Stomach (tissue), 9 donors: Measurements from ENCODE around the gene CHI3L1. TPM values are rescaled to one million over a fixed set of nuclear protein-coding genes. Genes with fewer than 3 reads are reported as not detected.

Experiments used
- DNase-seq, 2 donors: peaks; one replicate each; pipeline versions ENCODE4 v3.0.0 to v3.0.0-alpha.2; 2013 to 2019
- H3K27ac ChIP-seq, 5 donors: fragments of 200-600 bp in 4 of 5; sonication (generic) in 4 of 5; one replicate each; pipeline ENCODE4 v1.5.1; 2013 to 2019; ENCODE audit warnings: mild to moderate bottlenecking in 1 of 5, moderate library complexity in 1 of 5
- H3K27me3 ChIP-seq, 3 donors: fragments of 200-600 bp; sonication (generic); one replicate each; pipeline ENCODE4 v1.5.1; 2017 to 2019; ENCODE audit warnings: mixed run types in 1 of 3
- H3K36me3 ChIP-seq, 4 donors: fragments of 200-600 bp; sonication (generic); 1 replicate in 3 of 4; 2 replicates in 1 of 4; pipeline ENCODE4 v1.5.1; 2016 to 2019
- H3K4me1 ChIP-seq, 4 donors: fragments of 200-600 bp; sonication (generic); one replicate each; pipeline ENCODE4 v1.5.1; 2016 to 2019
- H3K4me3 ChIP-seq, 4 donors: fragments of 200-600 bp; sonication (generic) in 3 of 4; one replicate each; pipeline ENCODE4 v1.5.1; 2016 to 2019; ENCODE audit warnings: mild to moderate bottlenecking in 1 of 4
- H3K9me3 ChIP-seq, 4 donors: fragments of 200-600 bp; sonication (generic); one replicate each; pipeline ENCODE4 v1.5.1; 2016 to 2019
- CTCF ChIP-seq, 7 experiments: fragments of 450-650 bp in 4 of 7; fragments of 200-600 bp in 3 of 7; sonication (generic) in 3 of 7; IDR thresholded peaks; one replicate each; pipeline ENCODE4 v1.5.1; 2016 to 2019; ENCODE audit warnings: antibody characterized with exemption in 7 of 7, control low read depth in 2 of 7, mild to moderate bottlenecking in 1 of 7
- EP300 ChIP-seq: sonication (generic); formaldehyde crosslinking; IDR thresholded peaks from one replicate; pipeline ENCODE4 v1.6.1; 2017; ENCODE audit warnings: antibody characterized with exemption
- POLR2A ChIP-seq, 4 donors: fragments of 450-650 bp; IDR thresholded peaks; one replicate each; pipeline ENCODE4 v1.6.1; 2016; ENCODE audit warnings: antibody characterized with exemption in 4 of 4, control low read depth in 2 of 4, mild to moderate bottlenecking in 1 of 4, moderate library complexity in 1 of 4
- POLR2AphosphoS5 ChIP-seq, 3 donors: sonication (generic); formaldehyde crosslinking; IDR thresholded peaks; one replicate each; pipeline ENCODE4 v1.6.1; 2016; ENCODE audit warnings: antibody characterized with exemption in 3 of 3
- WGBS, 5 donors: extraction: QIAGEN DNeasy Blood & Tissue Kit in 3 of 5; methylation state at CpG; one replicate each; pipeline versions ENCODE4 v1.1.5 to v1.1.7; 2013 to 2018; 5-methylcytosine and 5-hydroxymethylcytosine counted together
- intact Hi-C: fragments of 100-400 bp; cut with DNase I; formaldehyde crosslinking; loops from one replicate; pipeline ENCODE4 v1.15.1; 2023; ENCODE audit warnings: low total_unique reads
- polyA plus RNA-seq, 3 donors: library from polyadenylated mRNA; stranded (reverse); fragments of 200-250 nt; gene quantifications; one replicate each; pipeline ENCODE4 v1.2.3, GENCODE V29; 2013
- total RNA-seq, 5 donors: library from RNA; depleted of rRNA; stranded (reverse); fragments of >200 nt; gene quantifications; one replicate each; pipeline versions ENCODE4 v1.1.0 to v1.2.3, GENCODE V29; 2014 to 2016
- donor health status: healthy with polysubstance abuse.
- donor health status: Bipolar disorder and iron deficiency.
- donor health status: healthy.

Gene CHI3L1
- total and polyA plus RNA-seq, 8 donors: 1.1 to 28.1 (median 3.9) TPM; not detected in 3

GRCh38 chr1:203163891-203164635 is 22.4 kb downstream of the CHI3L1 start:
- DNase-seq: no peak
- Histone ChIP-seq H3K36me3 (no peaks in the 10 kb centered on the region), H3K4me1 (peaks cover 0 to 9% (median 0%) of the 10 kb centered on the region in 4 donors), H3K27me3 (peaks cover 0 to 12% (median 0%) of the 10 kb centered on the region in 3 donors), H3K9me3 (no peaks in the 10 kb centered on the region), H3K27ac (no peak overlapping the region), H3K4me3 (no peak overlapping the region)
- intact Hi-C loops: no loop called here
- 68 to 76% (median 75%) methylated on average over 6 to 7 of the region's 7 CpGs for WGBS, 5 donors
- TF ChIP-seq CTCF (IDR thresholded peaks at IDR 0.05): no peak
- no peak for TF ChIP-seq EP300
- no peak for TF ChIP-seq POLR2AphosphoS5 (IDR thresholded peaks at IDR 0.05)
- TF ChIP-seq POLR2A (IDR thresholded peaks at IDR 0.05): no peak

GRCh38 chr1:203162403-203162802 is 24.1 kb downstream of the CHI3L1 start:
- Histone ChIP-seq H3K4me1 (peaks cover 0 to 9% (median 0%) of the 10 kb centered on the region in 4 donors), H3K27me3 (peaks cover 0 to 12% (median 0%) of the 10 kb centered on the region in 3 donors), H3K4me3 (no peak overlapping the region), H3K9me3 (no peaks in the 10 kb centered on the region), H3K36me3 (no peaks in the 10 kb centered on the region), H3K27ac (no peak overlapping the region)
- WGBS, 5 donors: 64 to 78% (median 69%) methylated on average over 1 of the region's 1 CpG
- DNase-seq: no peak
- intact Hi-C loops: no loop called here
- TF ChIP-seq EP300 (no peak), CTCF (IDR thresholded peaks at IDR 0.05) (no peak), POLR2A (IDR thresholded peaks at IDR 0.05) (no peak)

DNA sequence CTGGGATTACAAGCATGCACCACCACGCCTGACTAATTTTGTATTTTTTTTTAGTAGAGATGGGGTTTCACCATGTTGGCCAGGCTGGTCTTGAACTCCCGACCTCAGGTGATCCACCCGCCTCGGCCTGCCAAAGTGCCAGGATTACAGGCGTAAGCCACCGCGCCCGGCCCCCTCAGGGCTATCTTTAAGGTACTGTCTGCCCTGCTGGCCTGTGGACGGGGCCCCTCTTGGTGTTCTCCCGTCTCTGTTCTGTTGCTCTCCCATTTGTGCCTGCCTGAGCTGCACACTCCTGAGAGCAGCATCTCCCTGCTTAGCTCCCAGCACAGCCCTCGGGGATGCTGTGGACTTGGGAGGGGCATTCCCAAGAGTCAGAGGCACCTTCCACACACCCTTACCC is 24.8 kb downstream of the CHI3L1 start:
- no peak for DNase-seq

GRCh38 chr1:203161175-203161574 is 25.3 kb downstream of the CHI3L1 start:
- no peak overlapping the region for H3K4me3 ChIP-seq
- WGBS, 5 donors: 50 to 71% (median 56%) methylated on average over 6 of the region's 6 CpGs
- H3K4me1 ChIP-seq: peaks cover 0 to 1% (median 0%) of the 10 kb centered on the region in 4 donors
- TF ChIP-seq POLR2AphosphoS5 (IDR thresholded peaks at IDR 0.05): no peak
- no peak for TF ChIP-seq CTCF (IDR thresholded peaks at IDR 0.05)
- no peak for TF ChIP-seq POLR2A (IDR thresholded peaks at IDR 0.05)
- no peak for TF ChIP-seq EP300
- intact Hi-C loops: no loop called here
- peaks cover 0 to 12% (median 0%) of the 10 kb centered on the region in 3 donors for H3K27me3 ChIP-seq
- no peaks in the 10 kb centered on the region for H3K36me3 ChIP-seq
- H3K9me3 ChIP-seq: no peaks in the 10 kb centered on the region
- H3K27ac ChIP-seq: no peak overlapping the region
- DNase-seq: no peak

More for the DNA sequence above, 24.8 kb downstream of the CHI3L1 start:
- Histone ChIP-seq H3K36me3 (no peaks in the 10 kb centered on the region), H3K27ac (no peak overlapping the region), H3K4me3 (no peak overlapping the region), H3K4me1 (peaks cover 0 to 7% (median 0%) of the 10 kb centered on the region in 4 donors), H3K27me3 (peaks cover 0 to 12% (median 0%) of the 10 kb centered on the region in 3 donors), H3K9me3 (no peaks in the 10 kb centered on the region)
- no peak for TF ChIP-seq CTCF (IDR thresholded peaks at IDR 0.05)
- no peak for TF ChIP-seq EP300
- TF ChIP-seq POLR2A (IDR thresholded peaks at IDR 0.05): no peak
- no peak for TF ChIP-seq POLR2AphosphoS5 (IDR thresholded peaks at IDR 0.05)
- 86 to 92% (median 90%) methylated on average over 11 of the region's 11 CpGs for WGBS, 5 donors
- intact Hi-C loops: no loop called here
